ENCODE results near the gene SYAP1.

- TF ChIP-seq, protein P1, sequence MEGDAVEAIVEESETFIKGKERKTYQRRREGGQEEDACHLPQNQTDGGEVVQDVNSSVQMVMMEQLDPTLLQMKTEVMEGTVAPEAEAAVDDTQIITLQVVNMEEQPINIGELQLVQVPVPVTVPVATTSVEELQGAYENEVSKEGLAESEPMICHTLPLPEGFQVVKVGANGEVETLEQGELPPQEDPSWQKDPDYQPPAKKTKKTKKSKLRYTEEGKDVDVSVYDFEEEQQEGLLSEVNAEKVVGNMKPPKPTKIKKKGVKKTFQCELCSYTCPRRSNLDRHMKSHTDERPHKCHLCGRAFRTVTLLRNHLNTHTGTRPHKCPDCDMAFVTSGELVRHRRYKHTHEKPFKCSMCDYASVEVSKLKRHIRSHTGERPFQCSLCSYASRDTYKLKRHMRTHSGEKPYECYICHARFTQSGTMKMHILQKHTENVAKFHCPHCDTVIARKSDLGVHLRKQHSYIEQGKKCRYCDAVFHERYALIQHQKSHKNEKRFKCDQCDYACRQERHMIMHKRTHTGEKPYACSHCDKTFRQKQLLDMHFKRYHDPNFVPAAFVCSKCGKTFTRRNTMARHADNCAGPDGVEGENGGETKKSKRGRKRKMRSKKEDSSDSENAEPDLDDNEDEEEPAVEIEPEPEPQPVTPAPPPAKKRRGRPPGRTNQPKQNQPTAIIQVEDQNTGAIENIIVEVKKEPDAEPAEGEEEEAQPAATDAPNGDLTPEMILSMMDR (IDR thresholded peaks at IDR 0.05; ENCODE audit: borderline replicate concordance, extremely low read depth, low read length, poor library complexity, severe bottlenecking): no peak
- no peak for TF ChIP-seq EZH2 (IDR thresholded peaks at IDR 0.05; ENCODE audit: borderline replicate concordance, low read depth, low read length, severe bottlenecking)
Observed at GRCh38 chrX:16711219-16711811, 8.1 kb upstream of the SYAP1 start.
